Liver (tissue), 9 donors: Measurements from ENCODE around the gene PTPN12. TPM values are rescaled to one million over a fixed set of nuclear protein-coding genes. Genes with fewer than 3 reads are reported as not detected.

Experiments
- DNase-seq: peaks from one replicate; pipeline ENCODE4 v3.0.0-alpha.2; 2017; ENCODE audit warnings: low spot score
- H3K27ac ChIP-seq, 2 donors: one replicate each; pipeline ENCODE4 v1.7.0; 2013; ENCODE audit warnings: inconsistent platforms in 2 of 2, low read length in 2 of 2, control low read depth in 1 of 2, low read depth in 1 of 2, mild to moderate bottlenecking in 1 of 2
- H3K27me3 ChIP-seq, 4 donors: one replicate each; pipeline versions ENCODE4 v1.6.1 to v1.7.0; 2013; ENCODE audit warnings: low read length in 3 of 4, inconsistent platforms in 1 of 4, mild to moderate bottlenecking in 1 of 4, moderate library complexity in 1 of 4; ENCODE audit not compliant: control insufficient read depth in 4 of 4, insufficient read depth in 4 of 4
- H3K36me3 ChIP-seq, 4 donors: one replicate each; pipeline versions ENCODE4 v1.6.1 to v1.7.0; 2013; ENCODE audit warnings: low read length in 3 of 4, mild to moderate bottlenecking in 3 of 4, low read depth in 1 of 4, moderate library complexity in 1 of 4; ENCODE audit not compliant: control insufficient read depth in 4 of 4, insufficient read depth in 3 of 4
- H3K4me1 ChIP-seq, 4 donors: one replicate each; pipeline versions ENCODE4 v1.6.1 to v1.7.0; 2013; ENCODE audit warnings: low read length in 3 of 4, mild to moderate bottlenecking in 3 of 4, moderate library complexity in 1 of 4; ENCODE audit not compliant: control insufficient read depth in 4 of 4, insufficient read depth in 4 of 4
- H3K4me3 ChIP-seq, 3 donors: one replicate each; pipeline versions ENCODE4 v1.6.1 to v1.7.0; 2013; ENCODE audit warnings: low read length in 3 of 3, control low read depth in 1 of 3, low read depth in 1 of 3, mild to moderate bottlenecking in 1 of 3
- H3K9ac ChIP-seq, 2 donors: one replicate each; pipeline ENCODE4 v1.7.0; 2013; ENCODE audit warnings: low read length in 2 of 2, mild to moderate bottlenecking in 2 of 2, moderate library complexity in 2 of 2, control low read depth in 1 of 2, low read depth in 1 of 2
- H3K9me3 ChIP-seq, 4 donors: one replicate each; pipeline versions ENCODE4 v1.6.1 to v1.7.0; 2013; ENCODE audit warnings: low read length in 3 of 4; ENCODE audit not compliant: control insufficient read depth in 4 of 4
- ATF3 ChIP-seq: IDR thresholded peaks from 2 replicates; pipeline ENCODE4 v1.6.1; 2016; ENCODE audit warnings: antibody characterized with exemption
- EGR1 ChIP-seq, 2 donors: IDR thresholded peaks; 2 replicates each; pipeline ENCODE4 v1.6.1; 2016 to 2018; ENCODE audit warnings: antibody characterized with exemption in 2 of 2, low read depth in 2 of 2
- FOXA1 ChIP-seq: IDR thresholded peaks from 2 replicates; pipeline ENCODE4 v1.6.1; 2016; ENCODE audit warnings: antibody characterized with exemption
- FOXA2 ChIP-seq: IDR thresholded peaks from 2 replicates; pipeline ENCODE4 v1.6.1; 2016; ENCODE audit warnings: antibody characterized with exemption
- GABPA ChIP-seq, 2 donors: IDR thresholded peaks in 1 of 2; conservative IDR thresholded peaks in 1 of 2; 2 replicates each; pipeline ENCODE4 v1.6.1; 2016; ENCODE audit warnings: antibody characterized with exemption in 2 of 2, mild to moderate bottlenecking in 1 of 2, moderate library complexity in 1 of 2
- HNF4A ChIP-seq, 2 donors: conservative IDR thresholded peaks; 2 replicates each; pipeline ENCODE4 v1.6.1; 2016; ENCODE audit warnings: antibody characterized with exemption in 2 of 2, mild to moderate bottlenecking in 2 of 2
- HNF4G ChIP-seq: IDR thresholded peaks from 2 replicates; pipeline ENCODE4 v1.6.1; 2016; ENCODE audit warnings: antibody characterized with exemption
- JUND ChIP-seq, 2 donors: IDR thresholded peaks; 2 replicates each; pipeline ENCODE4 v1.6.1; 2016; ENCODE audit warnings: antibody characterized with exemption in 2 of 2
- MAX ChIP-seq: IDR thresholded peaks from 2 replicates; pipeline ENCODE4 v1.6.1; 2016; ENCODE audit warnings: antibody characterized with exemption
- RAD21 ChIP-seq, 2 donors: IDR thresholded peaks; 2 replicates each; pipeline ENCODE4 v1.6.1; 2016; ENCODE audit warnings: antibody characterized with exemption in 2 of 2, mild to moderate bottlenecking in 2 of 2
- RXRA ChIP-seq, 2 donors: IDR thresholded peaks; 2 replicates each; pipeline ENCODE4 v1.6.1; 2017 to 2018; ENCODE audit warnings: antibody characterized with exemption in 2 of 2, mild to moderate bottlenecking in 1 of 2
- SP1 ChIP-seq: IDR thresholded peaks from 2 replicates; pipeline ENCODE4 v1.6.1; 2018; ENCODE audit warnings: antibody characterized with exemption, mild to moderate bottlenecking
- TAF1 ChIP-seq: conservative IDR thresholded peaks from 2 replicates; pipeline ENCODE4 v1.6.1; 2016; ENCODE audit warnings: antibody characterized with exemption, mild to moderate bottlenecking
- YY1 ChIP-seq: IDR thresholded peaks from 2 replicates; pipeline ENCODE4 v1.6.1; 2016; ENCODE audit warnings: antibody characterized with exemption, mild to moderate bottlenecking
- WGBS: extraction: QIAGEN DNeasy Blood & Tissue Kit; methylation state at CpG from one replicate; pipeline ENCODE4 v1.1.7; 2013; 5-methylcytosine and 5-hydroxymethylcytosine counted together
- polyA plus RNA-seq, 2 donors: library from polyadenylated mRNA; stranded (reverse) in 1 of 2; unstranded in 1 of 2; fragments of 200-250 nt in 1 of 2; fragments of >200 nt in 1 of 2; fragmentation: Nextera tagmentation in 1 of 2; extraction: Ambion mirVana in 1 of 2; gene quantifications; one replicate each; pipeline versions ENCODE4 v1.2.1 to v1.2.3, GENCODE V29; 2013 to 2015
- total RNA-seq, 2 donors: library from RNA; depleted of rRNA; stranded (reverse); fragments of >200 nt; gene quantifications; one replicate each; pipeline ENCODE4 v1.2.3, GENCODE V29; 2014
- TF ChIP-seq, protein P1 (sequence below): fragments of 150-350 bp; IDR thresholded peaks from 2 replicates; pipeline ENCODE4 v1.5.1; 2017; ENCODE audit warnings: improper control_type of control experiment, low read depth, low read length; ENCODE audit not compliant: missing input control
- TF ChIP-seq, protein P2 (sequence below): IDR thresholded peaks from 2 replicates; pipeline ENCODE4 v1.6.1; 2016; ENCODE audit warnings: antibody characterized with exemption, mild to moderate bottlenecking
- TF ChIP-seq, protein P3 (sequence below): IDR thresholded peaks from 2 replicates; pipeline ENCODE4 v1.6.1; 2016; ENCODE audit warnings: antibody characterized with exemption
- donor health status: healthy.
- donor health status: healthy.
- donor health status: healthy.
- donor health status: healthy.
- donor health status: healthy.

The PTPN12 gene
- total and polyA plus RNA-seq, 4 donors: 10.1 to 18.6 (median 15.3) TPM

DNA sequence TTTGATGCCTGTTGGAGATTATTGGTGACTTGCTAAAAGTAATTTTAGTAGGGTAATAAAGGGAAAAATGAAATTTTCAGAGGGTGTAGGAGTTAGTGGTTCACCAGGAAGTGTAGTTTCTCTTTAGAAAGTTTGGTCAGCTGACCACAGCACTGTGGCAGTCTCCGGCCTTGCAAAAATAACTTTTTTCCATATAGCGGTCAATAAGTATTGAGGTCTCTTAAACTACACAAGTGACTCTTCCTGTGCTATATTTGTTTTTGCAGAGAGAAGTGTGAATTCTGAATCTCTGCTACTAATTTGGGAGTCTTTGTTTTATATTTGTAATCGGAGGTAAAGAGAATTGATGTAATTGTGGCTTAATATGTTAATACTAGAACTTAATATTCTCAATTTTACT lies 24.3 kb downstream of the PTPN12 start:
- Histone ChIP-seq H3K27ac (no peak overlapping the region), H3K9ac (no peak overlapping the region), H3K27me3 (no peaks in the 10 kb centered on the region), H3K36me3 (peaks cover 0 to 3% (median 0%) of the 10 kb centered on the region in 4 donors), H3K4me1 (peaks cover 0 to 3% (median 0%) of the 10 kb centered on the region in 4 donors), H3K9me3 (no peaks in the 10 kb centered on the region), H3K4me3 (no peak overlapping the region)
- TF ChIP-seq EGR1 (IDR thresholded peaks at IDR 0.05; ENCODE audit: low read depth in 2 of 2): no peak
- TF ChIP-seq RAD21 (IDR thresholded peaks at IDR 0.05): no peak
- TF ChIP-seq JUND (IDR thresholded peaks at IDR 0.05): no peak
- no peak for TF ChIP-seq SP1
- TF ChIP-seq HNF4G: no peak
- TF ChIP-seq MAX: no peak
- TF ChIP-seq, protein P1, sequence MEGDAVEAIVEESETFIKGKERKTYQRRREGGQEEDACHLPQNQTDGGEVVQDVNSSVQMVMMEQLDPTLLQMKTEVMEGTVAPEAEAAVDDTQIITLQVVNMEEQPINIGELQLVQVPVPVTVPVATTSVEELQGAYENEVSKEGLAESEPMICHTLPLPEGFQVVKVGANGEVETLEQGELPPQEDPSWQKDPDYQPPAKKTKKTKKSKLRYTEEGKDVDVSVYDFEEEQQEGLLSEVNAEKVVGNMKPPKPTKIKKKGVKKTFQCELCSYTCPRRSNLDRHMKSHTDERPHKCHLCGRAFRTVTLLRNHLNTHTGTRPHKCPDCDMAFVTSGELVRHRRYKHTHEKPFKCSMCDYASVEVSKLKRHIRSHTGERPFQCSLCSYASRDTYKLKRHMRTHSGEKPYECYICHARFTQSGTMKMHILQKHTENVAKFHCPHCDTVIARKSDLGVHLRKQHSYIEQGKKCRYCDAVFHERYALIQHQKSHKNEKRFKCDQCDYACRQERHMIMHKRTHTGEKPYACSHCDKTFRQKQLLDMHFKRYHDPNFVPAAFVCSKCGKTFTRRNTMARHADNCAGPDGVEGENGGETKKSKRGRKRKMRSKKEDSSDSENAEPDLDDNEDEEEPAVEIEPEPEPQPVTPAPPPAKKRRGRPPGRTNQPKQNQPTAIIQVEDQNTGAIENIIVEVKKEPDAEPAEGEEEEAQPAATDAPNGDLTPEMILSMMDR: no peak
- TF ChIP-seq TAF1: no peak
- no peak for TF ChIP-seq HNF4A (conservative IDR thresholded peaks at IDR 0.05)
- no peak for TF ChIP-seq RXRA (IDR thresholded peaks at IDR 0.05)
- TF ChIP-seq, protein P2, sequence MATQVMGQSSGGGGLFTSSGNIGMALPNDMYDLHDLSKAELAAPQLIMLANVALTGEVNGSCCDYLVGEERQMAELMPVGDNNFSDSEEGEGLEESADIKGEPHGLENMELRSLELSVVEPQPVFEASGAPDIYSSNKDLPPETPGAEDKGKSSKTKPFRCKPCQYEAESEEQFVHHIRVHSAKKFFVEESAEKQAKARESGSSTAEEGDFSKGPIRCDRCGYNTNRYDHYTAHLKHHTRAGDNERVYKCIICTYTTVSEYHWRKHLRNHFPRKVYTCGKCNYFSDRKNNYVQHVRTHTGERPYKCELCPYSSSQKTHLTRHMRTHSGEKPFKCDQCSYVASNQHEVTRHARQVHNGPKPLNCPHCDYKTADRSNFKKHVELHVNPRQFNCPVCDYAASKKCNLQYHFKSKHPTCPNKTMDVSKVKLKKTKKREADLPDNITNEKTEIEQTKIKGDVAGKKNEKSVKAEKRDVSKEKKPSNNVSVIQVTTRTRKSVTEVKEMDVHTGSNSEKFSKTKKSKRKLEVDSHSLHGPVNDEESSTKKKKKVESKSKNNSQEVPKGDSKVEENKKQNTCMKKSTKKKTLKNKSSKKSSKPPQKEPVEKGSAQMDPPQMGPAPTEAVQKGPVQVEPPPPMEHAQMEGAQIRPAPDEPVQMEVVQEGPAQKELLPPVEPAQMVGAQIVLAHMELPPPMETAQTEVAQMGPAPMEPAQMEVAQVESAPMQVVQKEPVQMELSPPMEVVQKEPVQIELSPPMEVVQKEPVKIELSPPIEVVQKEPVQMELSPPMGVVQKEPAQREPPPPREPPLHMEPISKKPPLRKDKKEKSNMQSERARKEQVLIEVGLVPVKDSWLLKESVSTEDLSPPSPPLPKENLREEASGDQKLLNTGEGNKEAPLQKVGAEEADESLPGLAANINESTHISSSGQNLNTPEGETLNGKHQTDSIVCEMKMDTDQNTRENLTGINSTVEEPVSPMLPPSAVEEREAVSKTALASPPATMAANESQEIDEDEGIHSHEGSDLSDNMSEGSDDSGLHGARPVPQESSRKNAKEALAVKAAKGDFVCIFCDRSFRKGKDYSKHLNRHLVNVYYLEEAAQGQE: no peak
- TF ChIP-seq, protein P3, sequence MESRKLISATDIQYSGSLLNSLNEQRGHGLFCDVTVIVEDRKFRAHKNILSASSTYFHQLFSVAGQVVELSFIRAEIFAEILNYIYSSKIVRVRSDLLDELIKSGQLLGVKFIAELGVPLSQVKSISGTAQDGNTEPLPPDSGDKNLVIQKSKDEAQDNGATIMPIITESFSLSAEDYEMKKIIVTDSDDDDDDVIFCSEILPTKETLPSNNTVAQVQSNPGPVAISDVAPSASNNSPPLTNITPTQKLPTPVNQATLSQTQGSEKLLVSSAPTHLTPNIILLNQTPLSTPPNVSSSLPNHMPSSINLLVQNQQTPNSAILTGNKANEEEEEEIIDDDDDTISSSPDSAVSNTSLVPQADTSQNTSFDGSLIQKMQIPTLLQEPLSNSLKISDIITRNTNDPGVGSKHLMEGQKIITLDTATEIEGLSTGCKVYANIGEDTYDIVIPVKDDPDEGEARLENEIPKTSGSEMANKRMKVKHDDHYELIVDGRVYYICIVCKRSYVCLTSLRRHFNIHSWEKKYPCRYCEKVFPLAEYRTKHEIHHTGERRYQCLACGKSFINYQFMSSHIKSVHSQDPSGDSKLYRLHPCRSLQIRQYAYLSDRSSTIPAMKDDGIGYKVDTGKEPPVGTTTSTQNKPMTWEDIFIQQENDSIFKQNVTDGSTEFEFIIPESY: no peak
- TF ChIP-seq FOXA1: no peak
- no peak for TF ChIP-seq FOXA2
- TF ChIP-seq YY1: no peak
- no peak for TF ChIP-seq GABPA (IDR thresholded peaks at IDR 0.05 in 1 of 2, conservative IDR thresholded peaks at IDR 0.05 in 1 of 2)
- no peak for TF ChIP-seq ATF3
- no peak for DNase-seq
- 85% methylated on average over 3 of the region's 3 CpGs for WGBS
